ENCODE data around the gene RAB1B.

Gene RAB1B

DNA sequence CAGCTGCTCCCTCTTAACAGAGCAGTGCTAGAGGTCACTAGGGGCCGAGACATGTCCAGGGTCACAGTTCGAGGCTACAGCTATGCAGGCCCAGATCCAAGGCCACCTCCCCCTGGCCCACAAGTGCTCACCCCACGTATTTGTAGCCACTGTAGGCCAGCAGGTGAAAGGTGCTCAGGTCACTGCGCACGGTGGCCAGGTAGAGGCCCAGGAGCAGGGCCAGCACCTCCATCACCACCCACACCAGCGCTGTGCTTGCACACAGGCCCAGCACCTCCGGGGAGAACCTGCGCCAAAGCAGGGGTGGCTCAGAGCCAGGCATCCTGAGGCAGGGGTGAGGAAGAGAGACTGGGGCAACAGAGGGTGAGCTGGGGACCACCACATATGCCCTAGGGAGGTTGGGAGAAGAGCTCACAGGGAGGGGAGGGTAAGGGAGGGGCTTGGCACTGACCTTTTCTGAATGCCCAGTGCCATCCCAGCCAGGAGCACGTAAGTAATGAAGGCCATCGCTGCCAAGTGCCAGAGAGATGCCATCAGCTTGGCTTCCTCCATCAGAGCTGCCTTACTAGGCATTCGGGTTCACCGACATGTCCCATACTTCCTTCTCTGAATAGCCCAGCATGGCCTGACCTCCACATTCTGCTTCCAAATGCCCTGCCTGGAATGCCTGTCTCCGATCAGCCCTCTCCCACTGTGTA is 17.0 kb downstream of the RAB1B start:
- no peak for DNase-seq

DNA sequence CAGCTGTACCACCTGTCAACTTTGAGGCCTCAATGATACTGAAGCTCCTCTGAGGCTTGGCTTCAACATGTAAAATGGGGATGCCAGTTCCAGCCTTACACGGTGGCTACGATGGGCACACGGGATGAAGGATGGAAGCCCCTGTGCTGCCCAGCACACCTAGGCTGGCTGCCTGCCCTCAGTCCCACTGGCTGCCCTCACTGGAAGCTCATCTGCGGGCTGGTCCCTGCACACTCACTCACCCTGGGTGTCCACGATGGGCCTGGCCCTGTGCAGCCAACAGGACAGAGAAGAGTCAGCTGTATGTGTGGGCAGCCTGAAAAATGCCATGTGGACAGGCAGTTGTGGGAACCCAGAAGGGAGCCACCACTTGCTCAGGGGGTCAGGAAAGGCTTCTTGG is 18.3 kb downstream of the RAB1B start:
- no peak for DNase-seq

DNA sequence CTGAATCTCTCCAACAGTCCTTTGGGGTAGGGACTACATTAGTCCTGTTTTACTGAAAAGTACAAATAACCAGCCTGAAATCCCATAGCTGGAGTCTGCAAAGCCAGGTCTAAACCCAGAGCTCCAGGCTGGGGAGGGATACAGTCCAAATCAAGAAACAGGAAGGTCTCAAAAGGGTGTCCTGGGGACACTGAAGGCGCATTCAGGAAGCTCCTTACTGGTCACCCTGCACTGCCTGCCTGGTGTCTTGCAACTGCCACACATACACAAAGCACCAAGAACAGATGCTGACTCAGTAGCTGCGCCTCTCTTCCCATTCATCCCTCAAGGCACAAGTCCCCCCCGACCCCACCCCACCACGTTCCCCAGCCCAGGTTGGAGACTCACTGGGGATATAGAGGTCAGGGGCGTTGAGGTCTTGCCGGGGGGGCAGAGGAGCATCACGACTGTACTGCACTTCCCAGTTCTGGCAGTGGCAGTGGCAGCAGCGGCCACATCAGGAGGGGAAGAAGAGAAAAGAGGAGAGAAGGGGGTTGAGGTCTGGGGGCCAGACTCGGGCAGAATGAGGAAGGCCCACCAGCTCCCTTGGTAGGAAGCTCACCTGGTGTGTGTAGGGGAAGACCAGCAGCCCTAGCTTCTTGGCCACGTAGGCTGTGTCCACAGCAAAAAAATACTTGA is 18.9 kb downstream of the RAB1B start:
- no peak for DNase-seq

DNA sequence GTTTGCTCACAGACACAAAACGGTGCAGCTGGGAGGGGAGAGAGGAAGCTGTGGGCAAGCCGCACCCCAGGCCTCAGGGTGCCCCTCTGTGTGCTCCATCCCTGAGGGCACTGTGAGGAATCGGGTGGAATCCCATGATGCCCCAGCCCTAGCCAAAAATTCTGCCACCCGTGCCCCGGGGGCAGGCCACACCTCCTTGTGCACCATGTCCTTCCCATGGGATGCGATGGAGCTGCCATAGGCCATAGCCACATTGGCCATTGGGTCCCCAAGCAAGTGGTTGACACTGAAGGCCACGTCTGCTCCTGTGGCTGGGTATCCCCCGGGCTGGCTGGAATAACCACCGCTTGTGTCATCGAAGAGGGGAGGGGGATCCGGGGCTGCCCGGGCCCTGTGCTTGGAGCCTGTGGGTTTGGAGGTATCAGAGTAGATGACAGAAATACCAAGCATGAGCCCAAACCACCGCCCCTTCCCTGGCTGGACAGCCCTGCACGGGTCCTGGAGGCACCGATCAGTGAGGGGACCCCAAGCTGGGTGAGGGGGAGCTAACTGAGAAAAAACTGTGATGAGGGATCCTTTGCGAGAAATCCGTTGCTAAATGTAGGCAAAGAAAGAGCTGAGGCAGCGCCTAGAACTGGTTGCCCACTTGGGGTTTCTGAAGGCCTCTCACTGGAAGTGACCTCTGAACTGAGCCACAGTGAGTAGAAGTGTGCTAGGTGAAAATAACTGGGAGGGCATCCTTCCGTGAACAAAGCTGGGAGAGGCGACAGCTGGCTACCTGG is 19.6 kb downstream of the RAB1B start:
- DNase-seq: no peak

DNA sequence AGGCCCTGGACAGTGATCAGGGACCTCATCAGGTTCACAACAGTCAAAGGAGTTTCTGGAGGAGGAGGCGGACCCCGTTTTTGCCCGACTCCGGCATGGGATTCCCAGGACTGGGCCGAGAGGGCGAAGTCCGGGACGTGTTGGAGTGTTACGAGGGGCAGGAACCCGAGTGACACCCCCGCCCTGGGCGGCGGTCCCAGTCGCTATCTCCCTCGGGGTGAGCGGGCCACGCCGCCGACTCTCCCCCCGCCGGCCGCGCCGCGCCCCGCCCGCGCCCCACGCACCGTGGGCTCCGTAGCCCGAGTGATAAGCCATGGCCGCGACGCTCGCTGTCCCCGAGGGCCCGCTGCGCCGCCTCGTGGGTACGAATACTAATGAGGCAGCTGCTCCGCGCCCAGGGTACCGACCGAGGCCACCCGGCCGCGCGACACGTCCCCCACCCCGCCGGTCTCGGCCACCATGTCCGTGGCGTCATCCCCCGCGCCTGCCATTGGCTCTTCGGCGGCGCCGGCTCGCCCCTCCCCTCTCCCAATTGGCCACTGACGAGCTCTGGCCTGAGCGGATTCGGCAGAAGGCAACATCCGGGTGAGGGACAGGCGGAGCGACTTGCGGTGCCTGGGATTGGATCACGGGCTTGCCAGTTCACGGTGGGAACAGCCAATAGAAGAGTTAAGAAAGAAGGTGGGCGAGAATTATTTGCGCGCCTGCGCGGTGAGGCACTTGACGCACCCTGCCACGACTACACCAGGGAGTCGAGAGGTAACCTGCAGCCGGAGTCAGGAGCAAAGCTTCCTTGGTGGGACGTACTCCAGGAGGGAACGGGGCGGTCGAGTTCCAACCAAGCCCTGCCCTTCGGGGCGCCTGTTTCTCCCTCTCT is 20.5 kb downstream of the RAB1B start, which contains the start of gene YIF1A:
YIF1A (minus strand) TSS at position 473 of the 877 bp plus-strand sequence; CDS start at position 315, 158 bp downstream.
- DNase-seq: peak; percentile 97 to 99

DNA sequence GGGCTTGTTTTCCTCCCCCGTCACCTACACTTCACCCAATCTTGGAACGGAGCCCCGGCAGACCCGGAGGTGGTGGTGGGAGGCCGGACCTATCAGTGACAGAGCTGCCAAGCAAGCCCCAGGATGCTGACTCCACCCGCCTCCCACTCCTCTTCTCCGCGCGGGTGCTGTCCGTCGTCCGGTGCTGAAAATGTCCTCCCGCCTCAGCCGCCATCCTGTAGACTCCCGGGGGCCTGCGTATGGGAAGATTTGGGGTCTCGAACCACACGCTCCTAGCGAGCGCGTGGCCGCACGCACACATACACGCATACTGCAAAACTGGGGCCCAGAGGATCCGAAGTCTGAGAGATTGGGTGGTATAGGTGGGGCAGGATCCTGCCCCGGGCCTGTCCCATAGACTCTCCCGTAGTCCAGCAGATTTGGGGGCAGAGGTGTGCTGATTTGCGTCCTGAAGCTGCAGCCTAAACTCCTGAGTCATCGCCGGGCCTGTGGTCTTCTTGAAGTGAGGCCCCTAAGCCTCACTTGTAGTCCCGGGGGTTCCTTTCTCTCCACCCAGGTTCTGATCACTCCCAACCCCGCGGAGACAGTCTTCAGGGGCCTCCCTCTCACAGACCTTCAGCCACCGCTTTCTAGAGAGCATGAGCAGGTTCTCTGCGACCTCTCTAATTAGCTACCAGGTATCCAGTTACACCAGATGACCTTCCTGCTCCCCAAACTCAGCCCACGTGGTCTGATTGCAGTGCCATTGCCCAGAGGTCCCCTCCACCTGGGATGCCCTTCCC is 21.3 kb downstream of the RAB1B start:
- DNase-seq: no peak

DNA sequence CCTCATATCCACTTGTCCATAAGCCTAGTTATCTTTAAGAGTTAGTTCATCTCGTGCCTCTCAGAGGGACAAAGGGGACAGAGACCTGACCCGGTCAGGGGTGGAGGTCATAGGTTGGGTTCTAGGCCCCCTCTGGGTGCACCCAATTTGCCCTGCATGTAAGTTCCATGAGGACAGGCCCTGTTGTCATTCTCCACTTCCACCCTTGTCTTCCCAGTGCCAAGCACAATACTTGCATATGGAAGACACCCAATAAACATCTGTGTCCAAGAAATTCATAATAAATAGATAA is 21.8 kb downstream of the RAB1B start:
- DNase-seq: no peak

DNA sequence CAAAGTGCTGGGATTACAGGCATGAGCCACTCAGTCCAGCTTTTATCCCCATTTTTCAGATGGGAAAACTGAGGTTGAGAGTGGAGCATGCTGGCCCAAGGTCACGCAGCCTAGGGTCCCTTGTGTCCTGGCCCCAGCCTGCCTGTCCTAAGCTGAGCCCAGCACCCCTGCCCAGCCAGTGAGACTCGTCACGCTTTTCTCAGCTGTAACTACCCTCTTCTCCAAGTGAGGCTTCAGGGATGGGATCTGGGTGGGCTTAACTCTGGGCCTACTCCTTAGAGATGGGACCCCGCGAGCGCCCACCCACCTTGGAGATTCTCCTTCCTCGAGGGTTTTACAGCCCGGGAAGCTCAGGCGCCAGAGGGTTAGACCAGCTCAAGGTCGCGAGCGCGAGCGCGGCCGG is 22.9 kb downstream of the RAB1B start:
- no peak for DNase-seq

DNA sequence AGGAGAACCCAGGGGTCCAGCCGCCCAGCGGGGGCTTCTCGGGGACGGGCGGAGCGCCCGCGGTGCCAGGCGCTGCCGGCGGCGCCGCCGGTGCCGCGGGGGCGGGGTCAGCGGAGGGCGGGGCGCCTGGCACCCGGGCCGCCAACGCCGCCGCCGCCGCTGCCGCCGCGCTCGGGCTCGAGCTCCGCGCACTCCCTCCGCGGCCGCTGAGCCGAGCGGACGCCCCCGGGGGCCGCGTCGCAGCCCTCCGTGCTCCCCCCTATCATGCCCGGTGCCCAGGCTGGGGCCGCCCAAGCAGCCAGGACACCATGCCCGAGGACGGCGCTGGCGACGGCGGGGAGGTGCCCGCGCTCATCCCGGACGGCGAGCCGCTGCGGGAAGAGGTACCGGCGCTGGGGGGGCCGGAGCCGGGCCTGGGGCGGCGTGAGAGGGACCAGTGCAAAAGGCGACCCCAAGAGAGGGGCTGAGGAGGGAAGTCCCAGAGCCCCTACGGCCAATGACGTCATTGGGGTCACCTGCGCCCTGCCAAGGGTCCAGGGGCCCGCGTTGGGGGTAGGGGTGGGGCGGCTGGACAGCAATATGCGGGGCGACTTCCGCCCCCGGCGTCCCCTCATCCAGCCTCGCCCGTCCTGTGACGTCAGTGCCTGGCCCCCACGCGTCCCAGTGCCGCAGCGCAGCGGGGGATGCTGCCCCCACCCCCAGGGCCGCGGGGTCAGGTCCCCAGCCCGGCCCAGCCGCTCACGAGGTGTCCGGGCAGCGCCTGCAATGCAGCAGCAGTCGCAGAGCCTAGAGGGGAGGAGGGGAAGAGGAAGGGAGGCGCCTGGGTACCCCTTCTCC is 23.5 kb downstream of the RAB1B start, which contains the start of gene TMEM151A:
TMEM151A (plus strand) TSS at position 189 of the 837 bp plus-strand sequence; CDS start at position 309, 120 bp downstream.
- no peak for DNase-seq

DNA sequence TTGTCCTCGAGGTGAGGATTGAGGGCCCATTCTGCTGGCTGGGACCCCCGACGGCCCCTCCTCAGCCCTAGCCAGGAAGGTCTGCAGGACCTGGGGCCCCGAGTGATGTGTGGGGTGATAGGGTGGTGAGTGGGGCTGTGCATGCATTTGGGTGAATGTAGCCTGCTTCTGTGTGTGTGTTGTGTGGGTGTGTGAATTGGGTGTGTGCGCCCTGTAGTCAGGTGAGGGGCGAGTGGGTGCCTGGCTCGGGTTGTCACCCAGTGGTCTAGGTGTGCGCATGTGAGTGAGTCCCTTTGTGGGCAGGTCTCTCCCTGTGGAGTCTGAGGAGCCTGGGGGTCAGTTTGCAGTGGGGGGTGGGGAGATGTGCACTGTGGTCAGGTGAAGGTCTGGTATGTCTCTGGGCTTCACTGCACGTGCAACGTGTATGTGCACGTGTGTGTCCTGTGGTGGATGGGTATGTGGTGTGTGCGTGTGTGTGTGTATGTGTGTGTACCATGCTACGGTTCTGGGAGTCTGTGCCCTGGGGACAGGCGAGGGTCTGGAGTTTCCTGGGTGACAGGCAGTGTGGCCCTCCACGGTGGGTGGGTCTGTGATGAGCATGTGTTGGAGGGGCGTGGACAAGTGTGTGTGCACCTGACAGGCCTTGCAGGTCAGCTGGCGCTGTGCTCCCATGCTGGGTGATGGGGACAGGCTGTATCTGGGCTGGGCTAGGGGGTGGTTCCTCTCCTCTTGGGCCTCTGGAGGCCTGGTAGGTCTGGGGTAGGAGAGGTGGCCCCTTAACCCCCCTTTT is 24.3 kb downstream of the RAB1B start:
- no peak for DNase-seq

DNA sequence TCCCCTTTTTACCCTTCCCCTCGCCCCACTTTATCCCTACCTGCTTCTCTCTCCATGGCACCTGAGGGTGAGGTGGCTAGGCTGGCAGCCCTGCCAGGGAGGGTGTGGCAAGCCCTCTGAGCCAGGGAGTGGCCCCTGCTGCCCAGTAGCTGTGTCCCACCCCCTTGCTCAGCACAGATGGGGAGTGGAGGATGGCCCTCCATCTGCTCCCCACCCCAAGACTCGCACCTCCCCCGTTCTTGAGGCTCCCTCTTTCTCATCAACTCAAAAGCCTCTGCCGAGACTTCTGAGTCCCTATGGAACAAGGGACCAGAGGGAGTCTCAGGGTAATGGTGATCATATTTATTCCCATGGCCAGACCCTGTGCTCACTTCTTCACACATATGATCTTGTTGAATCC is 24.9 kb downstream of the RAB1B start:
- no peak for DNase-seq

DNA sequence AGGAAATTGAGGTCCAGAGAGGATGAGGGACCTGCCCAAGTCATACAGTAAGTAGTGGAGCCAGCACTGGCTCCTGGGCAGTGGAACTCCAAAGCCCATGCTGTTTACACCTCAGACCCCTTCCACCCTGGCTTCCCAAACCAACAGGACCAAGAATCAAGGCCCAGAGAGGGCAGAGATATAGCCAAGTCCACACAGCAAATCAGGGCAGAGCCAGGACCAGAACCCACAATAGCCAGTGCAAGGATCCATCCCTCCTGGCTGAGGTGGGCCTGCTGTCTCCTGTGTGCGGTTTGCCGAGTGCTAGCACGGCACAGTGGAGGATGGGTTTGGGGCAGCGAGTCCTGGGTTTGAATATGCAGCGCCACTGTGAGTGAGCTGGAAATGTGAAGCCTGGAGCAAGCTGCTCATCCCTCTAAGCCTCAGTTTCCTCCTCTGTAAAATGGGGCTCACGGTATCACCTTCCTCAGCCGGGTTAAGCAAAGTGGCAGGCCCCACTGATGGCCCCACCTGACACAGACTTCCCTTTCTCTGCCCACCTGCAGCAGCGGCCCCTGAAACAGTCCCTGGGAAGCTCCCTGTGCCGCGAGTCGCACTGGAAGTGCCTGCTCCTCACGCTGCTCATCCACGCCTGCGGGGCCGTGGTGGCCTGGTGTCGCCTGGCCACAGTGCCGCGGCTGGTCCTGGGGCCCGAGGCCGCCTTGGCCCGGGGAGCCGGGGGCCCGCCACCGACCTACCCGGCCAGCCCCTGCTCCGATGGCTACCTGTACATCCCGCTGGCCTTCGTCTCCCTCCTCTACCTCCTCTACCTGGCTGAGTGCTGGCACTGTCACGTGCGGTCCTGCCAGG is 25.6 kb downstream of the RAB1B start:
- no peak for DNase-seq

DNA sequence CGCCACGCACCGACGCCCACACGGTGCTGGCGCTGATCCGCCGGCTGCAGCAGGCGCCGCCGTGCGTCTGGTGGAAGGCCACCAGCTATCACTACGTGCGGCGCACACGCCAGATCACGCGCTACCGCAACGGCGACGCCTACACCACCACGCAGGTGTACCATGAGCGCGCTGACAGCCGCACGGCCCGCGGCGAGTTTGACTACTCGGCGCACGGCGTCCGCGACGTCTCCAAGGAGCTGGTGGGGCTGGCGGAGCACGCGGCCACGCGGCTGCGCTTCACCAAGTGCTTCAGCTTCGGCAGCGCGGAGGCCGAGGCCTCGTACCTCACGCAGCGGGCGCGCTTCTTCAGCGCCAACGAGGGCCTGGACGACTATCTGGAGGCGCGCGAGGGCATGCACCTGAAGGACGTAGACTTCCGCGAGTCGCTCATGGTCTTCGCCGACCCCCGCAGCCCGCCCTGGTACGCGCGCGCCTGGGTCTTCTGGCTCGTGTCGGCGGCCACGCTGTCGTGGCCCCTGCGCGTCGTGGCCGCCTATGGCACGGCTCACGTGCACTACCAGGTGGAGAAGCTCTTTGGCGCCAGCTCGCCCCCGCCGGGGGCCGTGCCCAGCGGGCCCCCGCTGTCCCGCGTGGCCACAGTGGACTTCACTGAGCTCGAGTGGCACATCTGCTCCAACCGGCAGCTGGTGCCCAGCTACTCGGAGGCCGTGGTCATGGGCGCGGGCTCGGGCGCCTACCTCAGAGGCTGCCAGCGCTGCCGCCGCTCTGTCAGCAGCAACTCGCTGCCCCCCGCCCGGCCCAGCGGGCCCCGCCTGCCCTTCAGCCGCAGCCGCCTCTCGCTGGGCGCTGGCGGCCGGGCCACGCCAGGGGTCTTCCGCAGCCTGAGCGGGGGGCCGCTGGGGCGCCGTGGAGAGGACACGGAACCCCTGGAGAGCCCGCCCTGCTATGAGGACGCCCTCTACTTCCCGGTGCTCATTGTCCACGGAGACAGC is 26.5 kb downstream of the RAB1B start:
- no peak for DNase-seq

DNA sequence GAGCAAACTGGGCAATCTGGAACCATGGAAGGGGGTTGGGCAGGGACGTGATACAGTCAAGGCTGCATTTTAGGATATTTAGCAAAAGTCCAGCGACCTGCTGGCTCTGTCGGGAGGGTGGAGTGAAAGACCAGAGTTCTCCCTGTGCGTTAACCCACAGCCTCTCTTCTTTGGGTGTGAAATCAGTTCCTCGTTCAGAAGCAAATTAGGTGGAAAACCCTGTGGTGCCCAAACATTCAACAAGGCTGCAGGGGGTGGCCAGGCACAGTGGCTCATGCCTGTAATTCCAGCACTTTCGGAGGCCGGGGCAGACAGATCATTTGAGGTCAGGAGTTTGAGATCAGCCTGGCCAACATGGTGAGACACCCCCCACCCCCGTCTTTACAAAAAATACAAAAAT is 29.2 kb downstream of the RAB1B start:
- no peak for DNase-seq

DNA sequence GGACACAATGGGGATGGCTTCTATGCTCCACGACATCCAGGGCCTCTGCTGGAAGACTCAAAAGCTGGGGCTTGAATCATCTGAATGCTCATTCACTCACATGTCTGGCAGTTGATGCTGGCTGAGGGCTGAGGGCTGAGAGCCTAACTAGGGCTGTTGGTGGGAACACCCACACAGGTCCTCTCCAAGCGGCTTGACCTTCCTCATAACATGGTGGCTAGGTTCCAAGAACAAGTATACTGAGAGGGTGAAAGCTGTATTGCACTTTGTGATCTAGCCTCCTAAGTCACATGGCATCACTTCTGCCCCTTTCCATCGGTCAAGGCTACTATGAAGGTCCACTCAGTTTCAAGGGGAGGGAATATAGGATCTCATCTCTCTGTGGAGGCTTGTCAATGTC is 30.7 kb downstream of the RAB1B start:
- no peak for DNase-seq

DNA sequence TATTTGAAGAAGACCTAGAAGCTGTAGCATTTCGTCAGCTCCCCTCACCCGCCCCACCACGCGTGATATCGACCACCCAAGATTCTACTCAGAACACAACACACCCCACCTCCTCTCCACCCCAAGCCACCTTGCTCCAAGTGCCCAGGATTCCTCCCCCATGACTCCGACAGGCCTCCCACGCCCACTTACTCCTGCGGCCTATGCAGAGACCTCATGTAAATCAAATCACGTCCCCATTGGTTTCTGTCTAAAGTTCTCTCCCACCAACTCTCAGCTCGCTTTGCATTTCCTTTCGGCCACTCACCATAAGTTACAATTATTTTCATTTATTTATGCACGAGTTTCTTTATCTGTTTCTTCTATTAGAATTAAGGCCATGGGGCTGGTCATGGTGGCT is 34.2 kb downstream of the RAB1B start:
- DNase-seq: no peak

DNA sequence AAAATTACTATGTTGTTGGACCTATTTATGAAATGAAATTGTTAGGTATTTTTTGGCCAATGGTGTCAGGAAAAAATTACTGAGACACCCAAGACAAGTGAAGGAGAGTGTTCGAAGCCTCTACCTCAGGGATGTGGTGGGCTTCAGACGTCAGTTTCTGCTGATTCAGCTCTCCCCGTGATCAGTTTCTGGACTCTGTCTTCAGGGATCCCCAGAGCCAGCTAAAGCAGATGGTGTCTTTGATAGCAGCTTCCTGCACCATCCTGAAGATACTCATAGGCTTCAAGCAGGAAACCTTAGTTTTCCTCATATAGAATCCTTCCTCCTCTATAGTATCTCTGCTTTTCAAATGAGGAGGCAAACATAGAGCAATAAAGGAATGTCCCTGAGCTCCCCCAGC is 41.0 kb downstream of the RAB1B start:
- no peak for DNase-seq

DNA sequence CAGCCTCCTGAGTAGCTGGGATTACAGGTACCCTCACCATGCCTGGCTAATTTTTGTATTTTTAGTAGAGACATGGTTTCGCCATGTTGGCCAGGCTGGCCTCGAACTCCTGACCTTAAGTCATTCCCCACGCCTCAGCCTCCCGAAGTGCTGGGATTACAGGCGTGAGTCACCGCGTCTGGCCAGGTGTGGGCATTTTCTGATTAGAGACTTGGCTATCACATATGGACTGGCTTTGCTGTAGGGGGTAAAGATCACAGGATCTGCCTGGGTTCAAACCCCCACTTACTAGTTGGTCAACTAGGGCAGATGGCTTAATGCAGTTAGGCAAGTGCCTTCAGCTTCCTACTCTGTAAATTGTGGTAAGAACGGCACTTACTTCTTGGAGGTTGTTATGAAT is 41.9 kb downstream of the RAB1B start:
- DNase-seq: no peak

Data from SW 1271 (cell line).